GM19452 (cell line): ENCODE measurements around the gene PACC1.
A peak's percentile ranks its signal among the peaks of the same experiment; 100 is the strongest.
"Not testable (repeated sequence)": the region's sequence is repeated elsewhere in the genome, so short reads cannot be mapped to it uniquely, and the experiment has no call there.

ENCODE experiments used
- ATAC-seq: cut with Tn5 transposase; IDR thresholded peaks from one replicate; pipeline ENCODE4 v1.9.1; 2021; ENCODE audit not compliant: unreplicated experiment

Gene PACC1

GRCh38 chr1:212341090-212341489, 73.6 kb downstream of the PACC1 start:
- ATAC-seq: no peak

DNA sequence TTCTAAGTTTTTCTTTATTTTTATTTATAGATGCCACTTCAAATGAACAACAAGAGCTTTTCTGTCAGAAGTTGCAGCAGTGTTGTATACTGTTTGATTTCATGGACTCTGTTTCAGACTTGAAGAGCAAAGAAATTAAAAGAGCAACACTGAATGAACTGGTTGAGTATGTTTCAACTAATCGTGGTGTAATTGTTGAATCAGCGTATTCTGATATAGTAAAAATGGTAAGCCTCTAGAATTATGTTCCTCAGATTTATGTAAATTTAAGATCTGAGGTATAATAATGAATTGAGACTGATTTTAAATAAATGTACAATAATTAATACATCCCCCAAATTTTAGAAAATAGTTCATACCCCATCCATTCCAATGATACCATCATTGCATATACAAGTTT, 85.6 kb downstream of the PACC1 start:
- ATAC-seq: no peak

GRCh38 chr1:212328248-212328647, 86.4 kb downstream of the PACC1 start:
- ATAC-seq: no peak

DNA sequence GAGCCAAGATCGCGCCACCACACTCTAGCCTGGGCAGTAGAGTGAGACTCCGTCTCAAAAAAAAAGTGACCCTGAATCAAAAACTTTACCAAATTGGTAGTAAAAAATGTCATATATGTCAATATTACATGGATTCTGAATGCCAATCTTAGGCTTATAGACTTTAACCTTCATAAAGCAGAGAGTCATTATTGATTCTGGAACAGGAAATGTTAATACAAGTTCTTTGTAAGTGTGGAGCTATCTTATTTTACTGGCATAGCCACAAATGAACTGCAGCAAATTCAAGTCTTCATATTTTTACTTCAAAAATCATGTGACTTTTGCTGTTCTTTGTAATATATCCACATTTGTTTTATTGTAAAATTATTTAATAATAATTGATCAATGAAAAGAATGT, 88.1 kb downstream of the PACC1 start:
- ATAC-seq: no peak

DNA sequence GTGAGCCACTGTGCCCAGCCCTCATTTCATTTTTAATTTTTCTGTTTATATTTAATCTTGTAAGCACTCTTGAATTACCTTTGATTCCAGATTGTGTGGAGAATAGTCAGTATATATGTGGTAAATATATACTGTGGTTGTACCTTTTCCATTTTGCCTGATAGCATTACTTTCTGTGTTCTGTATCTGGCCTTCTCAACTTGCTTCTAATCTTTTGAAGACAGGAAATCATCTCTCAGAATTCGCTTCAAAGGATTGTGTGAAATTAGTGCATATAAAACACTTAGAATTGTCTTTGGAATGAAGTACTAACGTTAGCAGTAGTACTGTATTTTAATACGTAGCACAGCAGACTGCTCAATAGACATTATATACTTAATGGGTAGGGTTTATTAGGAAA, 91.6 kb downstream of the PACC1 start:
- no peak for ATAC-seq

- ATAC-seq: not testable (repeated sequence)
These were observed 93.7 kb downstream of the PACC1 start for GRCh38 chr1:212321031-212321430.

- ATAC-seq: no peak
These were observed 96.8 kb downstream of the PACC1 start for GRCh38 chr1:212317916-212318315.

DNA sequence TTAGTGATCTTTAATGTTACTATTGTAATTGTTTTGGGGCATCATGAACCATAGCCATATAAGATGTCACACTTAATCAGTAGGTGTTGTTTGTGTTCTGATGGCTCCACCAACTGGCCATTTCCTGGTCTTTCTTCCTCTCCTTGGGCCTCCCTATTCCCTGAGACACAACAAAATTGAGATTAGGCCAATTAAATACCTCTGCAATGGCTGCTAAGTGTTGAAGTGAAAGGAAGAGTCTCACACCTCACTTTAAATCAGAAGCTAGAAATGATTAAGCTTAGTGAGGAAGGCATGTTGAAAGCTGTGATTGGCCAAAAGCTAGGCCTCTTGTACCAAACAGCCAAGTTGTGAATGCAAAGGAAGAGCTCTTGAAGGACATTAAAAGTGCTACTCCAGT, 98.8 kb downstream of the PACC1 start:
- peak; percentile 67 for ATAC-seq

- ATAC-seq: no peak
These were observed 99.5 kb downstream of the PACC1 start for GRCh38 chr1:212315184-212315583.
